H1 (cell line): Measurements from ENCODE around the gene TEX10. TPM values are rescaled to one million over a fixed set of nuclear protein-coding genes. Genes with fewer than 3 reads are reported as not detected.
A peak's percentile ranks its signal among the peaks of the same experiment; 100 is the strongest.

ENCODE experiments used
- CTCF ChIA-PET: fragments of 300-600 bp; sonication (Branson Sonifier 250); formaldehyde crosslinking; loops from one replicate; lab custom pipeline; 2021; ENCODE audit not compliant: partially characterized antibody; lab: Charles Lee
- POLR2A ChIA-PET: fragments of 300-600 bp; sonication (Branson Sonifier 250); formaldehyde crosslinking; loops from one replicate; lab custom pipeline; 2021; ENCODE audit warnings: inconsistent platforms; ENCODE audit not compliant: partially characterized antibody; lab: Charles Lee
- DNase-seq, 2 experiments: peaks; one replicate each; pipeline versions ENCODE4 v3.0.0 to v3.0.0-alpha.2; 2010 to 2022; ENCODE audit warnings: low spot score in 2 of 2, low read depth in 1 of 2, mixed read lengths in 1 of 2
- FAIRE-seq: peaks from 2 replicates; lab custom pipeline; 2011; peaks lifted over from hg19 to GRCh38; lab: Jason Lieb, UNC
- H2AFZ ChIP-seq: 2 replicates; pipeline ENCODE4 v1.8.1; 2012; ENCODE audit warnings: low read length, inconsistent platforms
- H2AK5ac ChIP-seq: 2 replicates; pipeline ENCODE4 v1.6.1; 2013; ENCODE audit warnings: low read depth, low read length
- H2BK120ac ChIP-seq: replicated peaks from 2 replicates; pipeline ENCODE3; 2013; ENCODE audit warnings: low read depth, low read length, inconsistent platforms
- H2BK12ac ChIP-seq: 2 replicates; pipeline ENCODE4 v1.6.1; 2013; ENCODE audit warnings: low read depth, low read length
- H2BK15ac ChIP-seq: 2 replicates; pipeline ENCODE4 v1.6.1; 2013; ENCODE audit warnings: low read length
- H2BK20ac ChIP-seq: 2 replicates; pipeline ENCODE4 v1.6.1; 2013; ENCODE audit warnings: low read length
- H2BK5ac ChIP-seq: 2 replicates; pipeline ENCODE4 v1.6.1; 2013; ENCODE audit warnings: low read depth, low read length
- H3K14ac ChIP-seq: 2 replicates; pipeline ENCODE4 v1.6.1; 2013; ENCODE audit warnings: inconsistent platforms; ENCODE audit not compliant: insufficient read length
- H3K18ac ChIP-seq: 2 replicates; pipeline ENCODE4 v1.6.1; 2013; ENCODE audit warnings: low read length; ENCODE audit errors: extremely low read depth
- H3K23ac ChIP-seq: 2 replicates; pipeline ENCODE4 v1.6.1; 2013; ENCODE audit warnings: inconsistent platforms; ENCODE audit not compliant: insufficient read length
- H3K23me2 ChIP-seq: 2 replicates; pipeline ENCODE4 v1.6.1; 2013; ENCODE audit warnings: low read depth, low read length
- H3K27ac ChIP-seq: 2 replicates; pipeline ENCODE4 v1.6.1; 2011; ENCODE audit warnings: low read depth, low read length, inconsistent platforms
- H3K27me3 ChIP-seq, 4 experiments: replicated peaks in 1 of 4; 1 replicate in 1 of 4; 2 replicates in 3 of 4; pipeline versions ENCODE4 v1.6.1 to v1.8.1; 2011 to 2013; ENCODE audit warnings: low read length in 3 of 4, mild to moderate bottlenecking in 3 of 4, inconsistent platforms in 2 of 4, mixed read lengths in 2 of 4, moderate library complexity in 1 of 4; ENCODE audit not compliant: control insufficient read depth in 3 of 4, insufficient read depth in 3 of 4; ENCODE audit errors: extremely low read depth in 1 of 4
- H3K36me3 ChIP-seq, 4 experiments: 2 replicates each; pipeline versions ENCODE4 v1.6.1 to v1.8.1; 2011 to 2013; ENCODE audit warnings: mild to moderate bottlenecking in 4 of 4, low read length in 3 of 4, moderate library complexity in 2 of 4, control low read depth in 1 of 4, inconsistent platforms in 1 of 4; ENCODE audit not compliant: insufficient read depth in 4 of 4, control insufficient read depth in 2 of 4
- H3K4ac ChIP-seq: replicated peaks from 2 replicates; pipeline ENCODE3; 2013; ENCODE audit warnings: low read length, low read depth, mixed read lengths, inconsistent platforms; ENCODE audit not compliant: insufficient read length
- H3K4me1 ChIP-seq, 4 experiments: replicated peaks in 1 of 4; 1 replicate in 1 of 4; 2 replicates in 3 of 4; pipeline versions ENCODE4 v1.6.1 to v1.8.1; 2011 to 2013; ENCODE audit warnings: low read length in 3 of 4, inconsistent platforms in 2 of 4, mixed read lengths in 1 of 4; ENCODE audit not compliant: insufficient read depth in 4 of 4, control insufficient read depth in 3 of 4
- H3K4me2 ChIP-seq, 2 experiments: 2 replicates each; pipeline versions ENCODE4 v1.6.1 to v1.8.1; 2011 to 2013; ENCODE audit warnings: low read depth in 2 of 2, low read length in 2 of 2, control low read depth in 1 of 2, inconsistent platforms in 1 of 2, mild to moderate bottlenecking in 1 of 2; ENCODE audit not compliant: insufficient read depth in 1 of 2
- H3K4me3 ChIP-seq, 4 experiments: fragments of 200-600, 300-600 bp in 1 of 4; sonication (generic), shearing (Covaris generic), sonication (Bioruptor Twin) in 1 of 4; 2 replicates each; pipeline versions ENCODE4 v1.5.1 to v1.8.1; 2011 to 2016; ENCODE audit warnings: low read length in 4 of 4, low read depth in 3 of 4, control low read depth in 2 of 4, inconsistent platforms in 2 of 4, mild to moderate bottlenecking in 2 of 4, mixed read lengths in 1 of 4, moderate library complexity in 1 of 4; ENCODE audit not compliant: insufficient read depth in 2 of 4; ENCODE audit errors: extremely low read depth in 1 of 4
- H3K56ac ChIP-seq: replicated peaks from 2 replicates; pipeline ENCODE3; 2013; ENCODE audit warnings: low read depth, mild to moderate bottlenecking, mixed read lengths, low read length, inconsistent platforms; ENCODE audit not compliant: insufficient read length
- H3K79me1 ChIP-seq: 2 replicates; pipeline ENCODE4 v1.6.1; 2013; ENCODE audit warnings: low read depth, low read length, control low read depth
- H3K79me2 ChIP-seq, 2 experiments: 2 replicates each; pipeline versions ENCODE4 v1.6.1 to v1.8.1; 2012 to 2013; ENCODE audit warnings: low read length in 2 of 2, mild to moderate bottlenecking in 2 of 2, inconsistent platforms in 1 of 2; ENCODE audit not compliant: insufficient read depth in 2 of 2, control insufficient read depth in 1 of 2
- H3K9ac ChIP-seq, 4 experiments: replicated peaks in 1 of 4; 1 replicate in 1 of 4; 2 replicates in 3 of 4; pipeline versions ENCODE4 v1.6.1 to v1.8.1; 2011 to 2013; ENCODE audit warnings: low read depth in 3 of 4, low read length in 3 of 4, control low read depth in 2 of 4, mild to moderate bottlenecking in 2 of 4, moderate library complexity in 2 of 4, inconsistent platforms in 1 of 4; ENCODE audit errors: extremely low read depth in 1 of 4
- H3K9me3 ChIP-seq, 2 experiments: 2 replicates each; pipeline versions ENCODE4 v1.6.1 to v1.8.1; 2012 to 2013; ENCODE audit warnings: mild to moderate bottlenecking in 2 of 2, moderate library complexity in 2 of 2, control low read depth in 1 of 2, inconsistent platforms in 1 of 2, low read depth in 1 of 2, low read length in 1 of 2, mixed read lengths in 1 of 2; ENCODE audit not compliant: insufficient read depth in 2 of 2
- H4K20me1 ChIP-seq, 2 experiments: replicated peaks in 1 of 2; 2 replicates each; pipeline versions ENCODE3 to v1.8.1; 2011 to 2013; ENCODE audit warnings: inconsistent platforms in 2 of 2, low read length in 2 of 2, mild to moderate bottlenecking in 1 of 2; ENCODE audit not compliant: insufficient read depth in 2 of 2, control insufficient read depth in 1 of 2
- H4K5ac ChIP-seq: 2 replicates; pipeline ENCODE4 v1.6.1; 2013; ENCODE audit warnings: low read length, low read depth, mixed read lengths, inconsistent platforms; ENCODE audit not compliant: insufficient read length
- H4K8ac ChIP-seq: 2 replicates; pipeline ENCODE4 v1.8.0; 2013; ENCODE audit warnings: mild to moderate bottlenecking, moderate library complexity, low read length, inconsistent platforms; ENCODE audit not compliant: insufficient read depth; ENCODE audit errors: extremely low read depth
- H4K91ac ChIP-seq: replicated peaks from 2 replicates; pipeline ENCODE3; 2013; ENCODE audit warnings: low read length, mixed read lengths, inconsistent platforms; ENCODE audit not compliant: insufficient read length
- ATF3 ChIP-seq: IDR thresholded peaks from 2 replicates; pipeline ENCODE4 v1.6.1; 2011; ENCODE audit warnings: low read depth, mild to moderate bottlenecking, low read length; ENCODE audit not compliant: insufficient read depth
- CTBP2 ChIP-seq: IDR thresholded peaks from 2 replicates; pipeline ENCODE4 v1.7.0; 2011; ENCODE audit warnings: borderline replicate concordance, mild to moderate bottlenecking, moderate library complexity, mixed read lengths, low read length; ENCODE audit not compliant: insufficient read depth, insufficient read length
- GABPA ChIP-seq: IDR thresholded peaks from 2 replicates; pipeline ENCODE4 v1.6.1; 2011; ENCODE audit warnings: mild to moderate bottlenecking, low read length, moderate library complexity, borderline replicate concordance; ENCODE audit not compliant: insufficient read depth
- HDAC2 ChIP-seq, 2 experiments: fragments of 300-600 bp in 1 of 2; sonication (generic) in 1 of 2; IDR thresholded peaks; 2 replicates each; pipeline ENCODE4 v1.6.1; 2011 to 2012; ENCODE audit warnings: low read depth in 2 of 2, low read length in 2 of 2, mild to moderate bottlenecking in 2 of 2, moderate library complexity in 2 of 2, borderline replicate concordance in 1 of 2, inconsistent platforms in 1 of 2
- JUN ChIP-seq: IDR thresholded peaks from 2 replicates; pipeline ENCODE4 v1.6.1; 2011; ENCODE audit warnings: low read depth, mild to moderate bottlenecking, improper control_type of control experiment, low read length
- SIX5 ChIP-seq: IDR thresholded peaks from 2 replicates; pipeline ENCODE4 v1.6.1; 2011; ENCODE audit warnings: mild to moderate bottlenecking, low read depth, low read length
- SP2 ChIP-seq: IDR thresholded peaks from 2 replicates; pipeline ENCODE4 v1.6.1; 2012; ENCODE audit warnings: mild to moderate bottlenecking, low read length, inconsistent platforms
- YY1 ChIP-seq: IDR thresholded peaks from 2 replicates; pipeline ENCODE4 v1.6.1; 2011; ENCODE audit warnings: low read depth, mild to moderate bottlenecking, low read length
- ZNF274 ChIP-seq: IDR thresholded peaks from 2 replicates; pipeline ENCODE4 v1.7.0; 2012; ENCODE audit warnings: low read length, borderline replicate concordance; ENCODE audit errors: extremely low read depth
- WGBS, 2 experiments: shearing (Covaris generic) in 1 of 2; methylation state at CpG; one replicate each; pipeline versions ENCODE4 v1.1.6 to v1.1.7; 2013 to 2015; ENCODE audit warnings: low lambda C conversion rate in 2 of 2, mixed read lengths in 2 of 2, inconsistent platforms in 1 of 2, low coverage in 1 of 2, missing lambda C conversion rate in 1 of 2; ENCODE audit not compliant: insufficient replicate concordance in 2 of 2, insufficient coverage in 1 of 2, insufficient read length in 1 of 2; ENCODE audit errors: extremely low coverage in 1 of 2, missing lambda C conversion rate in 1 of 2; 5-methylcytosine and 5-hydroxymethylcytosine counted together
- polyA plus RNA-seq, 7 experiments: library from polyadenylated mRNA; depleted of rRNA in 3 of 7; stranded (reverse) in 5 of 7; unstranded in 2 of 7; fragments of >200 nt in 5 of 7; fragments of 200-250 nt in 2 of 7; gene quantifications; 1 replicate in 5 of 7; 2 replicates in 1 of 7; 4 replicates in 1 of 7; pipeline versions ENCODE4 v1.2.1 to v1.2.3, GENCODE V29; 2011 to 2013; ENCODE audit warnings: missing spikeins in 2 of 7, mixed read lengths in 2 of 7
- total RNA-seq: library from RNA; stranded (reverse); fragmentation: NEBNext Ultra II Directional; extraction: Animal tissue kit (Norgen Biotek cat#: 25700); gene quantifications from 2 replicates; pipeline ENCODE4 v1.2.1, GENCODE V29; 2021
- TF ChIP-seq, protein P1 (sequence below): IDR thresholded peaks from 2 replicates; pipeline ENCODE4 v1.6.1; 2012; ENCODE audit warnings: inconsistent platforms

TEX10 gene
- total and polyA plus RNA-seq, 2 of the 8 experiments (the other 6 are each of a cell fraction or from before 2014, with no cell fraction given), result 46.9 to 81.0 TPM

DNA sequence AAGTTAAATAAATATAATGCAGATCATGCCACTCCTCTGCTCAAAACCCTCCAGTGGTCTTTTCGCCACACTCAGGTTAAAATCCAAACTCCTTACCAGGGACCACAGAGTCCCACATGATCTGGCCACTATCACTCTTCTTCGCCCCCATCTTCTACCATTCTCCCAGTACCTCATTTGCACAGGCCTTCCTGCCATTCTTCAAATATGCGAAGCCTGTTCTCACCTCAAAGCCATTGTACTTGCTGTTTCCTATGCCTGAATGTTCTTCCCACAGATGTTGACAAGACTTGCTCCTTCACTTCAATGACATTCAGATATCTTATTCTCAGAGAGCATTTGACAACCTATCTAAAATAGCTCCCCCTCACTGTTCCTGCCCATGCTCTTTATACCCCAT is 10.9 kb downstream of the TEX10 start:
- ChIA-PET CTCF (interaction anchor here (0.6 to 1.3 kb wide), 4 partner anchors 10 to 95 kb away, joined by 3 to 4 read pairs (median 4); no protein-coding TSS in a partner anchor), POLR2A (interaction anchor here (0.8 to 10.4 kb wide), 3 partner anchors 11 to 14 kb away, joined by 3 to 88 read pairs (median 10); partner anchors contain the start of gene TEX10)
- no peak overlapping the region for H3K56ac ChIP-seq
- peaks cover 0 to 45% (median 18%) of the 10 kb centered on the region in 4 experiments; a peak in 7 of 8 replicates for H3K36me3 ChIP-seq
- H3K4me1 ChIP-seq, result peaks cover 2 to 4% (median 3%) of the 10 kb centered on the region in 4 experiments; a peak in 5 of 7 replicates
- no peak overlapping the region for H4K5ac ChIP-seq
- no peak overlapping the region for H3K4ac ChIP-seq
- peaks cover 7% of the 10 kb centered on the region for H3K79me1 ChIP-seq
- H3K4me3 ChIP-seq, result no peak overlapping the region
- no peaks in the 10 kb centered on the region for H3K23me2 ChIP-seq
- no peak overlapping the region for H4K91ac ChIP-seq
- H2AFZ ChIP-seq, result no peak overlapping the region
- H3K9me3 ChIP-seq, result no peaks in the 10 kb centered on the region
- 0 out of 2 replicates have a peak overlapping the region, but pooled peaks have one; percentile 34 for H2BK20ac ChIP-seq
- H2BK120ac ChIP-seq, result no peak overlapping the region
- H2BK12ac ChIP-seq, result no peak overlapping the region
- peaks cover 16 to 93% of the 10 kb centered on the region in 2 experiments for H3K79me2 ChIP-seq
- peaks cover 8 to 14% of the 10 kb centered on the region in 2 experiments for H4K20me1 ChIP-seq
- H3K27me3 ChIP-seq, result no peaks in the 10 kb centered on the region
- H2BK15ac ChIP-seq, result no peak overlapping the region
- H3K23ac ChIP-seq, result no peak overlapping the region
- H2BK5ac ChIP-seq, result no peak overlapping the region; the same call in 1 of the 2 replicates
- H3K18ac ChIP-seq, result no peak overlapping the region
- H4K8ac ChIP-seq, result no peak overlapping the region
- no peak overlapping the region for H3K27ac ChIP-seq
- WGBS, 2 experiments, result 89% methylated on average over 3 of the region's 3 CpGs; no CpG with 5 or more reads in 1 of the 2 experiments
- H3K14ac ChIP-seq, result no peak overlapping the region
- FAIRE-seq, result no peak
- no peak for DNase-seq
- H2AK5ac ChIP-seq, result no peak overlapping the region
- peak overlapping the region; percentile 11 to 48; a peak in 2 of 4 replicates for H3K4me2 ChIP-seq
- no peak overlapping the region for H3K9ac ChIP-seq
- TF ChIP-seq GABPA (no peak), ATF3 (no peak), JUN (no peak), HDAC2 (IDR thresholded peaks at IDR 0.05; ENCODE audit: borderline replicate concordance in 1 of 2, low read depth in 2 of 2, low read length in 2 of 2) (no peak), YY1 (no peak), CTBP2 (no peak), SIX5 (no peak), SP2 (no peak), ZNF274 (no peak)
- TF ChIP-seq, protein P1, sequence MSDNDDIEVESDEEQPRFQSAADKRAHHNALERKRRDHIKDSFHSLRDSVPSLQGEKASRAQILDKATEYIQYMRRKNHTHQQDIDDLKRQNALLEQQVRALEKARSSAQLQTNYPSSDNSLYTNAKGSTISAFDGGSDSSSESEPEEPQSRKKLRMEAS, result no peak
